Natural killer cell (primary cell): ENCODE data around the gene PIK3C2G. TPM values are rescaled to one million over a fixed set of nuclear protein-coding genes. Genes with fewer than 3 reads are reported as not detected.

Experiments
- ATAC-seq, 3 donors: fragments of 150-1000 bp in 2 of 3; fragments of 200-7000 bp in 1 of 3; cut with Tn5 transposase; 1 replicate in 1 of 3; 2 replicates in 2 of 3; pipeline ENCODE4 v1.10.0; 2021; ENCODE audit warnings: mild to moderate bottlenecking in 2 of 3, moderate library complexity in 2 of 3
- DNase-seq, 2 donors: peaks; one replicate each; pipeline versions ENCODE4 v3.0.0 to v3.0.0-alpha.2; 2013 to 2021; ENCODE audit warnings: mixed read lengths in 1 of 2
- H3K27ac ChIP-seq: one replicate; pipeline ENCODE4 v1.5.1; 2013; ENCODE audit warnings: mild to moderate bottlenecking, low read length
- H3K27me3 ChIP-seq: one replicate; pipeline ENCODE4 v1.6.1; 2013; ENCODE audit warnings: low read length; ENCODE audit not compliant: control insufficient read depth, insufficient read depth
- H3K36me3 ChIP-seq: one replicate; pipeline ENCODE4 v1.6.1; 2013; ENCODE audit warnings: low read length; ENCODE audit not compliant: control insufficient read depth, insufficient read depth
- H3K4me1 ChIP-seq: one replicate; pipeline ENCODE4 v1.6.1; 2013; ENCODE audit warnings: low read length; ENCODE audit not compliant: control insufficient read depth, insufficient read depth
- H3K4me3 ChIP-seq: one replicate; pipeline ENCODE4 v1.5.1; 2013; ENCODE audit warnings: low read length
- H3K9me3 ChIP-seq: one replicate; pipeline ENCODE4 v1.6.1; 2013; ENCODE audit warnings: low read length; ENCODE audit not compliant: control insufficient read depth, insufficient read depth
- H3K27ac Mint-ChIP-seq, 2 donors: one replicate each; pipeline ENCODE4 v1.8.0; 2022; ENCODE audit warnings: mild to moderate bottlenecking in 2 of 2, mixed read lengths in 2 of 2, moderate library complexity in 1 of 2
- H3K27me3 Mint-ChIP-seq, 2 donors: one replicate each; pipeline ENCODE4 v1.8.0; 2022; ENCODE audit warnings: low read depth in 2 of 2, mixed read lengths in 2 of 2
- H3K36me3 Mint-ChIP-seq: one replicate; pipeline ENCODE4 v1.8.0; 2022; ENCODE audit warnings: mixed read lengths
- H3K4me1 Mint-ChIP-seq, 2 donors: one replicate each; pipeline ENCODE4 v1.8.0; 2022; ENCODE audit warnings: mixed read lengths in 2 of 2
- H3K4me3 Mint-ChIP-seq: one replicate; pipeline ENCODE4 v1.8.0; 2022; ENCODE audit warnings: mild to moderate bottlenecking, moderate library complexity, mixed read lengths
- H3K9me3 Mint-ChIP-seq, 2 donors: one replicate each; pipeline ENCODE4 v1.8.0; 2022; ENCODE audit warnings: mixed read lengths in 2 of 2
- CTCF ChIP-seq: fragments of 200-600 bp; IDR thresholded peaks from one replicate; pipeline ENCODE4 v1.8.0; 2022; ENCODE audit warnings: antibody characterized with exemption
- WGBS: methylation state at CpG from one replicate; pipeline ENCODE4 v1.1.7; 2013; ENCODE audit warnings: missing lambda C conversion rate; ENCODE audit not compliant: insufficient coverage; 5-methylcytosine and 5-hydroxymethylcytosine counted together
- intact Hi-C: fragments of 100-400 bp; cut with micrococcal nuclease; formaldehyde crosslinking; loops from one replicate; pipeline ENCODE4 v1.14.2; 2022
- total RNA-seq, 4 donors: library from RNA; stranded (reverse); fragments of 120-200 nt in 1 of 4; gene quantifications; one replicate each; pipeline versions ENCODE4 v1.2.3 to v1.2.4, GENCODE V29; 2013 to 2022

PIK3C2G gene
- total RNA-seq, 3 donors from 2014 or later (not counting 1 experiment from before 2014, with no cell fraction given): not detected

- H3K4me3 Mint-ChIP-seq: no peak overlapping the region
- no peaks in the 10 kb centered on the region for H3K27me3 Mint-ChIP-seq
- ATAC-seq (no peak), DNase-seq (no peak)
- WGBS: 19% methylated on average over 3 of the region's 3 CpGs
- H3K4me1 Mint-ChIP-seq: no peaks in the 10 kb centered on the region
- H3K9me3 ChIP-seq: no peaks in the 10 kb centered on the region
- H3K4me3 ChIP-seq: no peak overlapping the region
- intact Hi-C loops: no loop called here
- H3K36me3 Mint-ChIP-seq: no peaks in the 10 kb centered on the region
- H3K36me3 ChIP-seq: no peaks in the 10 kb centered on the region
- no peak overlapping the region for H3K27ac ChIP-seq
- no peak for TF ChIP-seq CTCF
- H3K27ac Mint-ChIP-seq: no peak overlapping the region
- H3K9me3 Mint-ChIP-seq: peaks cover 6 to 20% of the 10 kb centered on the region in 2 donors
- H3K27me3 ChIP-seq: no peaks in the 10 kb centered on the region
- no peaks in the 10 kb centered on the region for H3K4me1 ChIP-seq
Observed at GRCh38 chr12:18462442-18462841, 201.1 kb downstream of the PIK3C2G start.

GRCh38 chr12:18467620-18468245, 206.4 kb downstream of the PIK3C2G start:
- Mint-ChIP-seq H3K27ac (no peak overlapping the region), H3K4me3 (no peak overlapping the region), H3K27me3 (no peaks in the 10 kb centered on the region), H3K4me1 (no peaks in the 10 kb centered on the region), H3K36me3 (no peaks in the 10 kb centered on the region), H3K9me3 (peaks cover 13 to 14% of the 10 kb centered on the region in 2 donors)
- no peaks in the 10 kb centered on the region for H3K36me3 ChIP-seq
- intact Hi-C loops: no loop called here
- H3K4me1 ChIP-seq: no peaks in the 10 kb centered on the region
- no peak for ATAC-seq
- no peak for DNase-seq
- no peak overlapping the region for H3K4me3 ChIP-seq
- TF ChIP-seq CTCF: no peak
- no peak overlapping the region for H3K27ac ChIP-seq
- no peaks in the 10 kb centered on the region for H3K27me3 ChIP-seq
- H3K9me3 ChIP-seq: no peaks in the 10 kb centered on the region

GRCh38 chr12:18468246-18469075, 207.1 kb downstream of the PIK3C2G start:
- Histone ChIP-seq H3K4me1 (no peaks in the 10 kb centered on the region), H3K9me3 (no peaks in the 10 kb centered on the region), H3K27me3 (no peaks in the 10 kb centered on the region), H3K4me3 (no peak overlapping the region), H3K27ac (no peak overlapping the region), H3K36me3 (no peaks in the 10 kb centered on the region)
- Mint-ChIP-seq H3K4me3 (no peak overlapping the region), H3K27me3 (no peaks in the 10 kb centered on the region), H3K4me1 (no peaks in the 10 kb centered on the region), H3K9me3 (peaks cover 13 to 14% of the 10 kb centered on the region in 2 donors), H3K36me3 (no peaks in the 10 kb centered on the region), H3K27ac (no peak overlapping the region)
- intact Hi-C loops: no loop called here
- no peak for TF ChIP-seq CTCF
- WGBS: no CpG with 5 or more reads among the region's 1 CpG
- ATAC-seq: no peak
- DNase-seq: no peak
